HCT116 (cell line): Measurements from ENCODE around the gene HAUS8.

Experiments used
- ATF3 ChIP-seq: IDR thresholded peaks from 2 replicates; pipeline ENCODE4 v1.6.1; 2012
- CBX3 ChIP-seq: IDR thresholded peaks from 2 replicates; pipeline ENCODE4 v1.6.1; 2012; ENCODE audit warnings: low read depth
- CEBPB ChIP-seq: IDR thresholded peaks from 2 replicates; pipeline ENCODE4 v1.6.1; 2012; ENCODE audit warnings: low read depth
- CTCF ChIP-seq, 3 experiments: fragments of 200-600 bp in 1 of 3; sonication (generic) in 1 of 3; IDR thresholded peaks in 2 of 3; conservative IDR thresholded peaks in 1 of 3; 2 replicates each; pipeline ENCODE4 v1.5.1; 2012 to 2017; ENCODE audit warnings: low read depth in 2 of 3, low read length in 2 of 3, antibody characterized with exemption in 1 of 3, borderline replicate concordance in 1 of 3, control low read depth in 1 of 3, mild to moderate bottlenecking in 1 of 3, mixed read lengths in 1 of 3, mixed run types in 1 of 3, moderate library complexity in 1 of 3; ENCODE audit not compliant: insufficient read depth in 1 of 3
- ELF1 ChIP-seq: IDR thresholded peaks from 2 replicates; pipeline ENCODE4 v1.6.1; 2012; ENCODE audit warnings: low read depth, borderline replicate concordance
- EZH2phosphoT487 ChIP-seq: fragments of 200-600 bp; IDR thresholded peaks from 2 replicates; pipeline ENCODE4 v1.6.1; 2018; ENCODE audit warnings: antibody characterized with exemption, borderline replicate concordance
- FOSL1 ChIP-seq: IDR thresholded peaks from 2 replicates; pipeline ENCODE4 v1.6.1; 2012; ENCODE audit warnings: low read depth
- JUND ChIP-seq: IDR thresholded peaks from 2 replicates; pipeline ENCODE4 v1.6.1; 2012
- MAX ChIP-seq: IDR thresholded peaks from 2 replicates; pipeline ENCODE4 v1.6.1; 2012
- POLR2AphosphoS5 ChIP-seq: IDR thresholded peaks from 2 replicates; pipeline ENCODE4 v1.6.1; 2011; ENCODE audit warnings: mild to moderate bottlenecking, low read depth, low read length, moderate library complexity
- REST ChIP-seq: IDR thresholded peaks from 2 replicates; pipeline ENCODE4 v1.6.1; 2012; ENCODE audit warnings: low read depth
- SIN3A ChIP-seq: IDR thresholded peaks from 2 replicates; pipeline ENCODE4 v1.6.1; 2012; ENCODE audit warnings: low read depth
- SP1 ChIP-seq: IDR thresholded peaks from 2 replicates; pipeline ENCODE4 v1.6.1; 2012; ENCODE audit warnings: low read depth
- SRF ChIP-seq: IDR thresholded peaks from 2 replicates; pipeline ENCODE4 v1.6.1; 2012; ENCODE audit warnings: low read depth

GRCh38 chr19:17036640-17037039, 38.6 kb downstream of the HAUS8 start:
- TF ChIP-seq REST, result no peak
- no peak for TF ChIP-seq CTCF (IDR thresholded peaks at IDR 0.05 in 2 of 3, conservative IDR thresholded peaks at IDR 0.05 in 1 of 3; ENCODE audit: borderline replicate concordance in 1 of 3, insufficient read depth in 1 of 3, low read depth in 2 of 3, low read length in 2 of 3)
- TF ChIP-seq FOSL1, result no peak
- no peak for TF ChIP-seq SRF
- TF ChIP-seq ATF3, result no peak
- TF ChIP-seq ELF1, result no peak
- no peak for TF ChIP-seq CBX3
- no peak for TF ChIP-seq POLR2AphosphoS5
- TF ChIP-seq MAX, result no peak
- TF ChIP-seq CEBPB, result no peak
- no peak for TF ChIP-seq EZH2phosphoT487
- TF ChIP-seq JUND, result no peak
- no peak for TF ChIP-seq SIN3A
- no peak for TF ChIP-seq SP1
